ENCODE data around the gene SHKBP1.
"Not testable (repeated sequence)": the region's sequence is repeated elsewhere in the genome, so short reads cannot be mapped to it uniquely, and the experiment has no call there.

SHKBP1 gene

GRCh38 chr19:40576585-40577451 lies at the start of gene SHKBP1:
SHKBP1 (plus strand) TSS chr19:40576873; CDS start chr19:40576900, 27 bp downstream.
- peak; percentile 99 for DNase-seq

GRCh38 chr19:40528078-40528477 lies 48.6 kb upstream of the SHKBP1 start:
- no peak for DNase-seq

- DNase-seq = no peak
Measured at GRCh38 chr19:40528533-40529092, 48.1 kb upstream of the SHKBP1 start.

- peak; percentile 99 for DNase-seq
Measured at GRCh38 chr19:40529093-40529954, 47.3 kb upstream of the SHKBP1 start.

GRCh38 chr19:40530091-40530901 lies 46.4 kb upstream of the SHKBP1 start:
- peak; percentile 79 for DNase-seq

GRCh38 chr19:40533508-40533907 lies 43.2 kb upstream of the SHKBP1 start:
- DNase-seq = peak; percentile 30

- no peak for DNase-seq
Measured at GRCh38 chr19:40534148-40534547, 42.5 kb upstream of the SHKBP1 start.

GRCh38 chr19:40539070-40539469 lies 37.6 kb upstream of the SHKBP1 start:
- DNase-seq = no peak

GRCh38 chr19:40542202-40542859 lies 34.3 kb upstream of the SHKBP1 start:
- no peak for DNase-seq

GRCh38 chr19:40543029-40543597 lies 33.6 kb upstream of the SHKBP1 start:
- no peak for DNase-seq

GRCh38 chr19:40546153-40546841 lies 30.4 kb upstream of the SHKBP1 start:
- not testable (repeated sequence) for DNase-seq

GRCh38 chr19:40547190-40547589 lies 29.5 kb upstream of the SHKBP1 start:
- DNase-seq = not testable (repeated sequence)

- no peak for DNase-seq
Measured at GRCh38 chr19:40547836-40548235, 28.8 kb upstream of the SHKBP1 start.

GRCh38 chr19:40549007-40549708 lies 27.5 kb upstream of the SHKBP1 start:
- peak; percentile 90 for DNase-seq

GRCh38 chr19:40550951-40551350 lies 25.7 kb upstream of the SHKBP1 start:
- no peak for DNase-seq

- DNase-seq = no peak
Measured at GRCh38 chr19:40552848-40553247, 23.8 kb upstream of the SHKBP1 start.

GRCh38 chr19:40553885-40554857 lies 22.5 kb upstream of the SHKBP1 start:
- DNase-seq = peak; percentile 90

GRCh38 chr19:40555978-40556689 lies 20.5 kb upstream of the SHKBP1 start:
- DNase-seq = no peak
